Activated CD4-positive, alpha-beta T cell treated with anti-CD3 and anti-CD28 coated beads, Interleukin-2, amount 50 U/mL, for 1 hour (primary cell): ENCODE measurements around the gene AHNAK.
A peak's percentile ranks its signal among the peaks of the same experiment; 100 is the strongest.
"Not testable (repeated sequence)": the region's sequence is repeated elsewhere in the genome, so short reads cannot be mapped to it uniquely, and the experiment has no call there.

Experiments used
- DNase-seq: peaks from one replicate; pipeline ENCODE4 v3.0.0-alpha.2; 2020

Gene AHNAK

GRCh38 chr11:62458212-62459002 is 88.2 kb downstream of the AHNAK start:
- no peak for DNase-seq

DNA sequence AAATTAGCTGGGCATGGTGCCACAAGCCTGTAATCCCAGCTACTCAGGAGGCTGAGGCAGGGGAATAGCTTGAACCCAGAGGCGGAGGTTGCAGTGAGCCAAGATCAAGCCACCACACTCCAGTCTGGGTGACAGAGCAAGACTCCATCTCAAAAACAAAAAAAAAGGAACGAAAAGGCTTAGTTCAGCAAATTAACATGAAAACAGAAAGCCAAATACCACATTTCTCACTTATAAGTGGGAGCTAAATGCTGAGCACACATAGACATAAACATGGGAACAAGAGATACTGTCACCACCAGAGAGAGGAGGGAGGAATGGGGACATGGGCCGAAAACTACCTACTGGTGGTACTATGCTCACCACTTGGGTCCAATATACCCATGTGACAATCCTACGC is 89.1 kb downstream of the AHNAK start:
- DNase-seq = no peak

DNA sequence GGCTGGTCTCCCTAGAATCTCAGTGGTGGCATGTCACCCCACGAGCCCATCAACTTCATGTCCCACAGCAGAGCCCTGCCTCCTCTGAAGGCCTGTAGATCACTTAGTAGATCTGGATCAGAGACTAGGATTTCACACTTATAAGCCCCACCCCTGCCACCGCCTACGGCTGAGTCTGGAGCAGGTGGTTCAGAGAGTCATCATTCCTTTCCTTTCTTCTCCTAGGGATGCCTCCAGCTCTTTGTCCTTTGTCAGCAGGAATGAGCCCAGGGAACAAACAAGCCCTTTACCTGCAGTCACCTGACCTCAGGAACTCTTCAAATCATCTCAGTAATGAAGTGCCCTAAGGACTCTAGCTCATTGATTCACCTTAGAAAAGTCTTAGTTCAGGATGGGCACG is 90.0 kb downstream of the AHNAK start:
- DNase-seq = no peak

GRCh38 chr11:62452839-62453468 is 93.7 kb downstream of the AHNAK start:
- DNase-seq = no peak

DNA sequence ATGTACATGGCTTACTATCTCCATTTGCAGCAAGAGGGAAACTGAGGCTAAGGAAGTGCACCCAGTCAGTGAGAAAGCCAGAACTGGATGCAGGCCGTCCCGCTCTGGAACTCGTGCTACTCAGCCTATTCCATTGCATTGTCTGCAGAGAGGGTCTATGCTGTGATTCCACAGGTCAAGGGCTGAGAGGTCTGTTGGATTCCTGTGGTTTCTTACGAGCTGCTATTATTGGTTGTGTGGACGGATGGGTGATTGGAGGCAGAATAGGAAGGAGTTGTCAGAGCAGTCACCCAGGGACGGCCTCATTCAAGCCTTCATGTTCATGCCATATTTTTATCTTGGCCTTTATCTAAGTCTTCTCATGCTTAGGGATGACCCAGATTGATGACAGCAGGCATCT is 94.3 kb downstream of the AHNAK start:
- no peak for DNase-seq

- no peak for DNase-seq
Observed at GRCh38 chr11:62451241-62451621, 95.4 kb downstream of the AHNAK start.

GRCh38 chr11:62450543-62451240 is 95.9 kb downstream of the AHNAK start:
- DNase-seq = no peak

GRCh38 chr11:62449912-62450311 is 96.7 kb downstream of the AHNAK start:
- not testable (repeated sequence) for DNase-seq

- DNase-seq = no peak
Observed at GRCh38 chr11:62449451-62449851, 97.2 kb downstream of the AHNAK start.

DNA sequence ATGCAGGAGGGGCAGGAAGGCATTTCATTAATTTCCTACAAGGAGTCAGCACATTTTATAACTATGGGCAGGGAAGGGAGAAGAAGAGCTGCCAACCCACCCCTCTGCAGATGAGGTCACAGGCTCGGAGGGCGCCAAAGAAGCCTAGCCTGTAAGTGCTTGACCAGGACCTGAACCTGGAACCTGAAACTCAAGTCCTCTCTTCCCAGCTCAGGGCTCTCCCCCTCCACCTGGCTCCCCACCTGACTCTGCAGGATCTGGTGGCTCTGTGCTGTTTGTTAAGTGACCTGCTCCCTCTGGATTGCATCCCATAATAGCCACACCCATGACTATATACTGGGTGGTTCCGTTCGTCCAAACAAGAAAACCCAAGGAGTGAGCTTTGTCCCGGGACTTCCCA is 100.5 kb downstream of the AHNAK start:
- no peak for DNase-seq

DNA sequence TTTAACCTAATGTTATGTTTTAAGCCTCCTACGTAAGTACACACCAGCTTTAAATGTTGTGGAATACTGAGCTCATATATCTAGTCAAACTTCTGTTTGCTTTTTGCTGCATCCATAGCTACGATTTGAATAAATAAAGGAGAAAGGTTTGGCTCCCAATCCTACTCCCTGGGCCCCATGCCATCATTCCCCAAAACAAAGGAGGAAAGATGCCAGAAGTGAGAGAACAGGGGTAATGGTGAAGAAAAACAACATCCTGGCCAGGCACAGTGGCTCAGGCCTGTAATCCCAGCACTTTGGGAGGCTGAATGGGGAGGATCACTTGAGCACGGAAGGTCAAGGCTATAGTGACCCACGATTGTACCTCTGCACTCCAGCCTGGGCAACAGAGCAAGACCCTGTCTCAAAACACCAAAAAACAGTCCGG is 101.3 kb downstream of the AHNAK start:
- DNase-seq = no peak

DNA sequence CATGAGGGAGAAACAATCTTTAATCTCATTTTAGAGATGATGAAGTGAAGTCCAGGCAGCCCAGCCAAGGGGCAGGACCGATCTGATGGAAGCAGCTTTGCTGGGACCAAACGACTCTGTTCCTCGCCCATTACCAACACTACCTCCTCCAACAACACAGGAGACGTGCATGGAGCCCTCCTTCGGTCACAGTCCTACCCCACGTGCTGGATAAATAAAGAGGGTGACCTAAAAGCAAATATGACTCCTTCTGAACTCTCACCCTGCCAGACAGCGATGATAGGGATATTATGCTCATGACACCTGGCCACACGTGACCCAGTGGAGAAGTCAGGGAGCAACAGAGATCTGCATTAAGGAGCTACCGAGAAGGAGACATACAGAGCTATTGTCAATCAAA is 101.8 kb downstream of the AHNAK start:
- DNase-seq = no peak

DNA sequence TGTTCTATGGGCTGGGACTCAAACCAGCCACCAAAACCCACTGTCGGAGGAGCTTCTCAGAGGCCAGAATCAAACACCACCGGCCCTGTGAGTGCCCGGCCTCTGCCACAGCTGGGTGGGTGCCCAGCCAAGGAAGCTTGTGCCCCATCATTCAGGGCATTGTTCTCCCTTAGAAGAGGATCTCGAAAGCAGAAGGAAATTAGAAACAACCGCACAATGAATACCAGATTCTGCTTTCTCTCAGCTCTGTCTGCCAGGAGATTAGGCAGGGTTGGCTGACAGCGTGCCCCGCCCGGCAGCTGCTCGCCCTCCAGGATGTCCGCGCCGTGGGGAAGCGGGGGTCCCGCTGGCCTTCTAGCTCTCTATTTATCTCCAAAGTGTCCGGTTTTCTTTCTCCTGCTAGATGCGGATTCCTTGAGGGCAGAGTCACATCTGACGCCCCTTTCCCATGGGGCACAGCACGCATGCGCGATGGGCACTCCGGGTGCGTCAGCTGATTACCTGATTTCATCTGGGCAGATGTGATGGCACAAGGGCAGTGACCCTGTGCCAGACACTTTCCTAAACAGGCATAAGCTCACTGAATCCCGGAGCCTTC is 102.3 kb downstream of the AHNAK start:
- peak; percentile 11 for DNase-seq

DNA sequence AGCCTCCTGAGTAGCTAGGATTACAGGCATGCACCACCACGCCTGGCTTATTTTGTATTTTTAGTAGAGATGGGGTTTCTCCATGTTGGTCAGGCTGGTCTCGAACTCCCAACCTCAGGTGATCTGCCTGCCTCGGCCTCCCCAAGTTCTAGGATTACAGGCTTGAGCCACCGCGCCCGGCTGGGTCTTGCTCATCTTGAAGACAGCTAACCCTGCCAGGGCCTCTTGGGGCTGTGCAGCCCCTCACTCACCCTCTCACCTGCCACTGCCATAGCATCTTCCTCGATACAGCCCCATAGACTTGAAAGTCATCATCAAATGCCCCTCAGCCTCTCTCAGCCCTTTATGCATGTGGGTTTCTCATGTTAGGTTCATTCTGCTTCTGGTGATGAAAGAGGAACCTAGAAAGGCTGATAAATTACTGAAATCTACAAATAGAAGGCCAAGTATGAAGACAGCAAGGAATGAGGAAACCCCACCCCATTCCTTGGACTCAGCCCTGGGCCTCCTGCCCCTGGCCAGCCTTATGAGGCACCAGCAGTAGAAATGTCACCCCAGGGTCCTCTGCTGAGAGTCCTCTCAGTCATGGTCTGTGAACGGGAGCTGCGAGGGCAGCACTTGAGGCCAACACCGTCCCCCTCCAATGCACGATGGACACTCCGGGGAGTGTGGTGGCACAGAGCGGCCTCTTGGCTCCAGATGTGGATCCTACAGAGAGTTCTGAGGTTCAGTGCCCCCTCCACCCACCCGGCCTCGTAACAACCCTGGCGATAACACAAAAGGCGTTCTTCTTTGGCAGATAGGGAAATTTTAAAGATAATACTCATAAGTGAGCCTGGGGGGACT is 103.0 kb downstream of the AHNAK start:
- no peak for DNase-seq

DNA sequence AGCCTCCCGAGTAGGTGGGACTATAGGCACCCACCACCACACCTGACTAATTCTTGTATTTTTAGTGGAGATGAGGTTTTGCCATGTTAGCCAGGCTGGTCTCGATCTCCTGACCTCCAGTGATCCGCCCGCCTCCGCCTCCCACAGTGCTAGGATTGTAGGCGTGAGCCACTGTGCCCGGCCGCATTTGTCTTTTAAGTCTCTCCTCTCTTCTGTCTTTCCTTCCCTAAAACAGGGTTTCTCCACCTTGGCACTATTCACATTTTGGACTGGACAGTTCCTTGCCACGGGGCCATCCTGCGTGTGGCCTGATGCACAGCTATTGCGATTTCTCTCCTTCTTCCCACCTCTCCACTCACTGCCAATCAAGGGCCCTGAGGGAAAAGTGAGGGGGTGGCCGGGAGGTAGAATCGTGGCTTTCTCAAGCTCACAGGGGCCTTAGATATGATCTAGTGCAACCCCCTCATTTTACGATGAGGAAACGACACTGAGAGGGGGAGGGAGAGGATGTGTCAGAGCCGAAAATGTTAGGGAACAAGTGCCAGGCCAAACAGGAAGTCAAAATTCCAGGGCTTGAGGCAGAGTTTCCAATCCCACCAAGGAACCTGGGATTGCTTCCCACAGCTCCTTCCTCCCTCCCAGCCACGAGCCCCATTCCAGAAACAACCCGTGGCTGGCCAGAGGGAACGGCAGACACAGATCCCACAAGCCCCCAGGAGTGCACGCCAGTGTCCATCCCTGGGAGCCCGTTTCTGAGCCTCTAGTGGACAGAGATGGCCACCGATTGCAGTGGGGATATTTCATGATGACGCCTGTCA is 106.6 kb downstream of the AHNAK start:
- DNase-seq = no peak

- DNase-seq = no peak
Observed at GRCh38 chr11:62438641-62439040, 108.0 kb downstream of the AHNAK start.

GRCh38 chr11:62437616-62438015 is 109.0 kb downstream of the AHNAK start:
- DNase-seq = no peak

DNA sequence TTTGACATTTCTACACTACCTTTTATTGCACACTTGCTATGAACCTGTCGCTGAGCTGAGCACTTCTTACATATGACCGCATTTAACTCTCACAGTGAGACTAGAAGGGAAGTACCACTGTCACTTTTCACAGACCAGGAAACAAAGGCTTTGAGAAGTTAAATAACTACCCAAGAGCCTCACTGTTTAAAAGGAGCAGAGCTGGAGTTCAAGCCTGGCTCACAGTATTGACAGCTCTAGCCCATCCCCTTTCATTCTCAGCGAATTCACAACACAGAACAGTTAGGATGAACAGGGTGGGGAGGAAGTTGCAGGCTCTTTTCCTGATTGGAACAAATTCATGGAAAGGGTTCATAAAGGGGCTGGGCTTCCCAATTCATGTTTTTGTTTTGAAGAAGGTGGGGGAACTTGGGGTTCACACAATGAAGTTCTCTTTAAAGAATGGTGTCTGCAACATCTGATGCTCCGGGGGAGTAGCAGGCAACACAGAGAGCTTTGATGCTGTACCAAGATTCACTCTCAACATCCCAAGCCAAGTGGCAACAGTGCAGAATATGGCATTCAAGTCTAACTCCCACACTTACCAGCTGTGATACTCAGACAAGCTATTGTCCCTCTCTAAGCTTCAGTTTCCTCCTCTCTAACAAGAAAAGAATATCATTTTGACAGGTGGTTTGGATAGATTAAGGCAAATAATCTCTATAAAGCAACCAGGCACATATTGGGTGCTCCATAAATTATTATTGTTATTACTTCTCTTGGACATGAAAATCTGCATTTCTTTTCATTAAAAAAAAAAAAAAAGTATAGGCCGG is 110.6 kb downstream of the AHNAK start:
- no peak for DNase-seq

DNA sequence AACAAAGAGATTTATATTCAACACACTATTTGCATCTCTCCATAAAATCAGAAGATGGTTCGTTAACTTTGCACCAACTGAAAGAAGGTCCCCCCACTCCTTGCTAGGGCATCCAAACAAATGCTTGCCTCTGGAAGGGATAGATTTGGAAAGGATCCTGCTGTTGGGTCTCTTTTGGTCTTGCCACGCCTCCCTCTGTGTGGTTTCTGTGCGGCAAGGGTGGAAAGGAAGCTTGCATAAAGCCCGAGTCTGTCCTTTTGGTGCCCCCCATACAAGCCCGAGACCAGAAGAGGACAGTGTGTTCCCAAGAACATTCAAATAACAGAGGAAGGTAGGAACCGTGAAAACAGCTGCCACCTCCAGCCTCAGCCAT is 112.7 kb downstream of the AHNAK start:
- DNase-seq = no peak

- DNase-seq = no peak
Observed at GRCh38 chr11:62433141-62433903, 113.3 kb downstream of the AHNAK start.
